Activated naive CD8-positive, alpha-beta T cell treated with anti-CD3 and anti-CD28 coated beads, Interleukin-2, amount 10 ng/mL, durations not matched to agents 7 days and 5 days (primary cell): ENCODE results near the gene ZC3H15. TPM values are rescaled to one million over a fixed set of nuclear protein-coding genes. Genes with fewer than 3 reads are reported as not detected.

Experiments
- total RNA-seq, 2 experiments: library from RNA; stranded (reverse); gene quantifications; one replicate each; pipeline ENCODE4 v1.2.3, GENCODE V29; 2021

Gene ZC3H15
- total RNA-seq, 2 experiments from 2014 or later = 58.7 to 64.7 TPM

Other genes starting within 250 kb of the ZC3H15 start
- gene ITGAV, start 103.8 kb downstream of the ZC3H15 start, total RNA-seq = 1 to 10 TPM; 7.5 to 7.7 TPM
- under 1 TPM; 0.11 to 0.37 TPM for gene FAM171B, start 207.8 kb downstream of the ZC3H15 start, total RNA-seq